RKO (cell line): Measurements from ENCODE around the gene HIBCH.
"Not testable (repeated sequence)": the region's sequence is repeated elsewhere in the genome, so short reads cannot be mapped to it uniquely, and the experiment has no call there.

ENCODE experiments used
- DNase-seq: peaks from one replicate; pipeline ENCODE4 v3.0.0-alpha.2; 2016; ENCODE audit warnings: low spot score

The HIBCH gene

DNA sequence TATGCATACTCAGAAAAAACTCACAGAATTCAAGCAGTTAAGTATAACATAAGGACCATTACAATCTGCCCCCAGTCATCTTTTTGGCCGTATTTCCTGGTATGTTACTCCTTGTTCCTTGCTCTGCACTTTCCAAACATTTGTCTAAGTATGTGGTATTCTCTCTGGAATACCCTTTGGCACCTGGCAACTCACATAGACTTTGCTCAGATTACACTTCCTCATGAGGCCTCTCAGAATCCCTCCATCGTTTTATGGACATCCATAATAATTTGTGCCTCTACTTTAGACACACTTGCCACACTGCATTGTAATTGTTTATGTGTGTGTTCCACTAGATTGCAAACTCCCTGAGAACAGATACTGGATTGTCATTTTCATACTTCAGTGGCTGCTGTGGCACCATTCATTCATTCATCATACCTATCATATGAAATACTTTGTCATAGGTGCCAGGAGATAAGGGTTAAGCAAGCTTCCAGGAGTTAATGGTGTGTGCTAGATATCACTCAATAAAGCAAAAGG is 84.0 kb downstream of the HIBCH start:
- no peak for DNase-seq

GRCh38 chr2:190235101-190235500 is 84.5 kb downstream of the HIBCH start:
- peak; percentile 9 for DNase-seq

- DNase-seq, result not testable (repeated sequence)
Measured at GRCh38 chr2:190223989-190224388, 95.6 kb downstream of the HIBCH start.

DNA sequence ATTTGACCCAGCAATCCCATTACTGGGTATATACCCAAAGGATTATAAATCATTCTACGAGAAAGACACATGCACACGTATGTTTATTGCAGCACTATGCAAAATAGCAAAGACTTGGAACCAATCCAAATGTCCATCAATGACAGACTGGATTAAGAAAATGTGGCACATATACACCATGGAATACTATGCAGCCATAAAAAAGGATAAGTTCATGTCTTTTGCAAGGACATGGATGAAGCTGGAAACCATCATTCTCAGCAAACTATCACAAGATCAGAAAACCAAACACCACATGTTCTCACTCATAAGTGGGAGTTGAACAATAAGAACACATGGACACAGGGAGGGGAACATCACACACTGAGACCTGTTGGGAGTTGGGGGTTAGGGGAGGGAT is 96.9 kb downstream of the HIBCH start:
- DNase-seq, result not testable (repeated sequence)

- DNase-seq, result no peak
Measured at GRCh38 chr2:190221429-190221828, 98.2 kb downstream of the HIBCH start.

DNA sequence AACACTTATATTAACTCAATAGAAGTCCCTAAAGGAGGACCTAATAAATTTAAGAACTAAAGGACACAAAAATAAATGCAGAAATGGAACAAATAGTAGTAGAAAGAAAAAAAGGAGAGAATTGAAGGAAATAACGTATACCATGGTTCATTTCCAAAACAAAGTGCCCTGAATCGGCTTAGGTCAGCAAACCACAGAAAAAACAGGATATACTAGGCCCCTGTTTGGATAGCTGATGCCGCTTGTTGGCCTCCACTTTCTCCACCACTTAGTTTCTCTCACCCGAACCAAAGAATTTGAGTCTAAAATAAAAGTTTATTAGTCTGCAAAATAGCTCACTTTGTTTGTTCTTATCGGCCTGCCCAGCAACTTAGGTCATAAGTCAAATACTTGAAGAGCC is 100.4 kb downstream of the HIBCH start:
- no peak for DNase-seq

DNA sequence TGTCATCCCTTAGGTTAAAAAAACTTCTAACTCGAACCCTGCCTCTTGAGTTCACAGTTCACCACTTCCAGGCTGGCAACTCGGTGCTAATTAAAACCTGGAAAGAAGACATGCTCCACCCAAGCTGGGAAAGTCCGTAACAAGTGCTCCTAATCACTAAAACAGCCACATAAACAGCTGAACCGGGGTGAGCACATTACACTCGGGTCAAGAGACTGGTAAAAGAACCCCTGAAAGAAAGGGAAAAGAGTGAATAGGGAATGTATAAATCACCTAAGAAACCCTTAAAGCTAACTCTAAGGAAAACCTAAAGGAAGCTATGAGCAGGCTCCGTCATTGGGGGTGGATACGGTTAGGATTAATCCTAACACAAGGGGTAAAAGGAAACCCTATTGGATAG is 102.0 kb downstream of the HIBCH start:
- no peak for DNase-seq

DNA sequence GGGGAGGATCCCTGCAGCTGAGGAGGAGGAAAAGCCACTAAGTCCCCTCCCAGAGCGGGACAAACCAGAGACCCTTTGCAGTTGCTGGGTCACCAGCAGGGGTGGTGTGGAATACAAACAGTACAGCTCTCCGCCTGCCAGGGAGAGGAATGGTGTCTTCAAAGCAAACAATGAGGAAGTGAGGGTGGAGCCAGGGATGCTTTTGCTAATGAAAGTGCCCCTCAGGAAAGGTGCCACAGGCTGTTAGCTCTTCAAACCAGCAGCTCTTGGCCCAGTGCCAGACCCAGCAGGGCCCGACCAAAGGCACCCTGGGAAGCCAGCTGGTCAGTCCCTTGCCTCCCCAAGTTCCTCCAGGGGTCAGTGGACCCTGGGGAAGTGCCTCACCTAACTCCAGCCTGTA is 102.8 kb downstream of the HIBCH start:
- no peak for DNase-seq

GRCh38 chr2:190215620-190216019 is 104.0 kb downstream of the HIBCH start:
- DNase-seq, result no peak

GRCh38 chr2:190214426-190215194 is 105.0 kb downstream of the HIBCH start:
- DNase-seq, result no peak

DNA sequence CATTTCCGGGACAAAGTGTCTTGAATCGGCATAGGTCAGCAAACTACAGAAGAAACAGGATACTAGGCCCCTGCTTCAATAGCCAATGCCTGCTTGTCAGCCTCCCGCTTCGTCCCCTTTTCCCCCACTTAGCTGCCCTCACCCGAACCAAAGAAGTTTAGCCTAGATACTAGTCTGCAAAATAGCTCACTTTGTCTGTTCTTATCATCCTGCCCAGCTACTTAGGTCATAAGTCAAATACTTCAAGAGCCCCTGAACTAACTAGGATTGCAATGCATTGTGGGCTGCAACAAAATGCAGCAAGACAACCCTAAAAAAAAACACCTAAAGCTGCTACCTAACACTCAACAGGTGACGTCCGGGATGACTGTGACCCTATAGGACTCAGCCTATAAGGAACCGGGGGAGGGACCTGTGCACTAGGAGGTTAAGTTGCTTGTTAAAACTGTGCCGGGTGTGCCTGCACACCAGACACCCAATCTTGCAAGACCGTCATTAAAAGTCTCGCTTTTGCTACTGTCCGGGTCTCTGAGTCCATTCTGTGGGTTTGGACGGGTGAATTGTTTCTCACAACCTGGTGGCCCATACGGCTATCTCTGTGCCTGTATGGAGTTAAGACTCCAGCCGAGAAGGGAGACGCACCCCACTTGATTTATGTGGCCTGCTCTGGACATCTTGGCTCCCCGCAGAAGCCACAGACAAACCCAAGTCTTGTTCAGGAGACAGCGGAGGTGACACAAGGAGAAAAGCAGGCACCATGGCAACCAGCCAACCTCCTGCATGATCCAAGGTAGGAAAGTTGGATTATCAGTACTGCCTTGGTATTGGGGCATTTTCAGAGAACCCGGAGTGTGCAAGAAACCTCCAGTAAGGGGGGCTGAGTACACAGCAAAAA is 105.9 kb downstream of the HIBCH start:
- DNase-seq, result no peak

DNA sequence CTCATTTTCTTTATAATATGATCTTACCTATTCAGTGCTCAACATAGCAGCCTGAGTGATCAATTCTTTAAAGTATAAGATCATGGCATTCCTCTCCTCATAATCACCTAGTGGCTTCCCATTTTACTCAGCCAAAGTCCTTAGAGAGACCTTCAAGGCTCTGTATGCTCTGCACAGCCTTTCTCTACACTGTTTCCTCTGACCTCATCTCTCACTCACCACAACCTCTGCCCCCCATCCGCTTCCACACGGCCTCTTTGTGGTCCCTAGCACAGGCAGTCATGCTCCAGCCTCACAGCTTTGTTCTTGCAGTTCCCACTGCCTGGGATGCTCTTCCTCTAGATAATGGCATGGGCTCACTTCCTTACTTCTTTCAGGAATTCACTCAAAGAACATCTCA is 109.2 kb downstream of the HIBCH start:
- no peak for DNase-seq

- no peak for DNase-seq
Measured at GRCh38 chr2:190209559-190209958, 110.1 kb downstream of the HIBCH start.

DNA sequence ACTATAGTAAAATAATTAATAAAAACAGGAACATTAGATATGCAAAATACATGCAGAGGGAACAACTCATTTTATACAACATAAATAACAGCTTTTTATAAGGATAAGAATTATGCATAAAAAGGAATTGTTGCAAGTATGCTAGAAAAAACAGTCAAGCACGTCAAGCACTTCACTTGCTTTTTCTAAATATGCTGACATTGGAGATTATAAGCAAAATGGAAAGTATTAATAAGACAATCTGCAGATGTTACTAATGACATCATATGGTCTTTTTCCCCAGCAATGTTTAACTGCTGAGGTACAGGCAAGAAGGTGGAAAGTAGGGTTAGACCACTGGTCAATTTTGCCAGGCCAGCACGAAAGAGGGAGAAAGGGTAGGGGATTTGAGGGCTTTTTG is 111.7 kb downstream of the HIBCH start:
- DNase-seq, result no peak

- DNase-seq, result no peak
Measured at GRCh38 chr2:190205657-190206056, 114.0 kb downstream of the HIBCH start.

GRCh38 chr2:190202604-190203003 is 117.0 kb downstream of the HIBCH start:
- DNase-seq, result no peak

DNA sequence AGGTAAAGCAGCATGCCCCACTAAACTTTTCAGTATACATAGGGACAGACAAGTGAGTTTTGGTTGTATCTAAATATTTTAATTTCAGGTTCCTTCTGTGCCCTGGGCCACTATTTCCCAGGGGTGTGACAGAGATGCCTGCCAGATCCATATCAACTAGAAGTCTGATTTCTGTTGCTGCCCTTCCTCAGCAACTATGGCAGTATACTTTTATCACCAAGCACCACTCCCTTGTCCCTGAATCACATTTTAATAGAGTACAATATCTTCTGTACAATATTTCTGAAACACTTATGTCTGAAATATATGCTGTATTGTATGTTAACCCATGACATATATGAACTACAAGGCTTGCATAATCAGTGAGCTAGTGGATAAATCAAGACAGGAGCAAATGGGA is 117.6 kb downstream of the HIBCH start:
- DNase-seq, result no peak

- DNase-seq, result no peak
Measured at GRCh38 chr2:190200603-190201002, 119.0 kb downstream of the HIBCH start.

GRCh38 chr2:190199530-190199929 is 120.1 kb downstream of the HIBCH start:
- DNase-seq, result no peak

DNA sequence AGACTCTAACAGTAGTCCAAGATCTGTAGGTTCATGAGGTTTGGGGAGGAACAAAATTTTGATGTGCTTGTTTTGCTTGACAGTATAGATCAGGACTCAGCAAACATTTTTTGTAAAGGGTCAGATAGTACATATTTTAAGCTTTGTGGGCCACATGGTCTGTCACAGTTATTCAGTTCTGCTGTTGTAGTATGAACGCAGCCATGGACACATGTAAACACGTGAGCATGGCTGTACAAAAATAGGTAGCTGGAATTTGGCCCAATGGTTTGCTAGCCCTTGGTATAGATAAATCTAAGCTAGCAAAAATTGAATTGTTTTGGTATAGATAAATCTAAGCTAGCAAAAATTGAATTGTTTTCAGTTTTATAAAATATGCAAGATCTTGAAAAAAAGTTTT is 120.5 kb downstream of the HIBCH start:
- no peak for DNase-seq

DNA sequence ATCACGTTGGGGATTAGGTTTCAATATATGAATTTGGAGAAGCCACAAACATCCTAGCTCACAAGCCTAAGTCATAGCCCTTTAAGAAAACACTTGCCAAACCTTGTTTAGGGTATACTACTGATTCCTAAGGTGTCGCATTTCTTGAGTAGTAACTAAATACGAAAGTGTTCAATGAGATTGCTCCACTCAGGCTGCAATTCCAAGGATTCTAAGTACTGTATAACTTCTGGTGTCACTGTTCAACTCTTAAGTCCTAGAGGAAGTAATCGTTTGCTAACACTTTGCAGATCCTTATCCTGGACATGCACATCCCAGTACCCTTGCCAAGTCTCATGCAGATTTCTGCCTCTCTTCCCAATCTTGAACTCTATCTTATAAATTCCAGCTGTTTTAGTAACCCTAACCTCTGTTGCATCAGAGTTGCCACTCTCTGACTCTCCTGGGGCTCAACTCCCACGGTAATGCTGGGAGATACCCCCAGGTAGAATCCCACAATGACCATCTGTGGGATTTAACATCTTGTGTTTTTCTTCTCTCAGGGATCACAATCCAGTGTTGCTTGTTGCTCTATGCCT is 122.4 kb downstream of the HIBCH start:
- DNase-seq, result no peak

DNA sequence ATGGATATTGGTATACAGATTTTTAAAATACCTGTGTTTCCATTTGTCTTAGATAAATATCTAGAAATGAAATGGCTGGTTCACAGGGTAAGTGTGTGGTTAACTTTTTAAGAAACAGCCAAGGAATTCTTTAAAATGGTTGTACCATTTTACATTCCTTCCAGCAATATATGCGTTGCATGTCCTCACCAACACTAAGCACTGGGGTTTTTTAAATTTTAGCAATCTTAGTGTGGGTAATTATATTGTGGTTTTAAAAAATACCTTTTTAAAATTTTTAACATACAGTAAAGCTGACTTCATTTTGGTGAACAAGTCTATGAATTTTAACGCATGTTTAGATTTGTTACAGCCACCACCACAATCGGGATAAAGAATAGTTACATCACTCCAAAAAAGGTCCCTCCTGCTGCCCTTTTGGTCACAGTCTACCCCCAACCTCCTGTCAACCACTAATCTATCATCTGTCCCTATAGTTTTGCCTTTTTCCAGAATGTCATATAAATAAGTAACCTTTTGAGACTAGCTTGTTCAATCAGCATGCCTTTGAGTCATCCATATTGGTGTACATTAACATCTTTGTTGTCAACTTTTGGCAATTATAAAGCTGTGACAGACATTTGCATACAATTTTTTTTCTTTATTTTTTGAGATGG is 129.0 kb downstream of the HIBCH start:
- DNase-seq, result no peak
